Measurements from ENCODE around the gene ATP5F1A. TPM values are rescaled to one million over a fixed set of nuclear protein-coding genes. Genes with fewer than 3 reads are reported as not detected.

The ATP5F1A gene
- total and polyA plus RNA-seq, 9 donors, result 467 to 597 (median 491) TPM

DNA sequence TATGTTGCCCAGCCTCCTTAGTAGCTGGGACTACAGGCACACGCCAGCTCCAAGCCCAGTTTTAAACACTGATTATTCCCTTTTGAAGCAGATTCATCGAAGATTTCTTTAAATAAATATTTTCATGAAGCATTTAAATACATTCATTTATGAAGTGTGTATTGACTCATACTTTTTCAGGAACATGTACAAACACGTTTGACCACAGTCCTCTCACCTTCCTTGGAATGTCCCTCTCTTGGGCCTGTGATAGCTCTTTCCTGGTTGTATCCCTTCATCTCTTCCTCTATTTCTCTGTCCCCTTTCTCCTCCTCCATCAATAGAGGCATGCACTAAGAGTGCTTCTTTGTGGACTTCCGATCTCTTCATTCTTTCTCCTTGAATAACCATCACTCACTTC, 28.6 kb downstream of the ATP5F1A start:
- Histone ChIP-seq H3K4me1 (ENCODE audit: control insufficient read depth, insufficient read depth, low read length) (peaks cover 17% of the 10 kb centered on the region), H3K4me3 (ENCODE audit: low read length) (no peak overlapping the region), H3K9me3 (replicated peaks; ENCODE audit: control insufficient read depth, low read depth, low read length) (no peaks in the 10 kb centered on the region), H3K27me3 (ENCODE audit: control insufficient read depth, insufficient read depth, low read length) (peaks cover 8% of the 10 kb centered on the region), H3K27ac (ENCODE audit: low read length) (no peak overlapping the region), H3K36me3 (ENCODE audit: control insufficient read depth, insufficient read depth, low read length) (no peaks in the 10 kb centered on the region)
- WGBS (ENCODE audit: insufficient coverage), result 80% methylated on average over 1 of the region's 4 CpGs
- no peak for DNase-seq

DNA sequence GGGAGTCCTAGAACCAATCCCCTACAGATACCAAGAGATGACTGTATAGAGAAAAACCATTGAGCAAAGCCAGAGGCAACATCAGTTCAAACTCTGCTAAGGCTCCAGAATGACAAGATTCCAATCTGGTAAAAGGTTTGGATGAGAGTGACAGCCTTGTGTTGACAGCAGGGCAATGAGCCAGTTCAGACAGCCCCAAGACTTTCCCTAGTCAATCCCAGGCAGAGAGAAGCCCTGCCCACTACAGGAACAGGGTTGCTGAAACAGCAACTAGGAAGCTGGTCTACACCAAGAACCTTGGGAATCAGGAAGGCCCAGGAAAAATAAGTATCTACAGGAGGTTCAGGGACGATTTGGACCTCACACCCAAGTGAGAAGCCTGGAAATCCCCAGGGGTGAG, 29.3 kb downstream of the ATP5F1A start:
- DNase-seq, result no peak
- Histone ChIP-seq H3K4me3 (ENCODE audit: low read length) (no peak overlapping the region), H3K27ac (ENCODE audit: low read length) (no peak overlapping the region), H3K27me3 (ENCODE audit: control insufficient read depth, insufficient read depth, low read length) (peaks cover 8% of the 10 kb centered on the region), H3K4me1 (ENCODE audit: control insufficient read depth, insufficient read depth, low read length) (peaks cover 17% of the 10 kb centered on the region), H3K36me3 (ENCODE audit: control insufficient read depth, insufficient read depth, low read length) (no peaks in the 10 kb centered on the region), H3K9me3 (replicated peaks; ENCODE audit: control insufficient read depth, low read depth, low read length) (no peaks in the 10 kb centered on the region)
- 44% methylated on average over 1 of the region's 1 CpG for WGBS (ENCODE audit: insufficient coverage)

DNA sequence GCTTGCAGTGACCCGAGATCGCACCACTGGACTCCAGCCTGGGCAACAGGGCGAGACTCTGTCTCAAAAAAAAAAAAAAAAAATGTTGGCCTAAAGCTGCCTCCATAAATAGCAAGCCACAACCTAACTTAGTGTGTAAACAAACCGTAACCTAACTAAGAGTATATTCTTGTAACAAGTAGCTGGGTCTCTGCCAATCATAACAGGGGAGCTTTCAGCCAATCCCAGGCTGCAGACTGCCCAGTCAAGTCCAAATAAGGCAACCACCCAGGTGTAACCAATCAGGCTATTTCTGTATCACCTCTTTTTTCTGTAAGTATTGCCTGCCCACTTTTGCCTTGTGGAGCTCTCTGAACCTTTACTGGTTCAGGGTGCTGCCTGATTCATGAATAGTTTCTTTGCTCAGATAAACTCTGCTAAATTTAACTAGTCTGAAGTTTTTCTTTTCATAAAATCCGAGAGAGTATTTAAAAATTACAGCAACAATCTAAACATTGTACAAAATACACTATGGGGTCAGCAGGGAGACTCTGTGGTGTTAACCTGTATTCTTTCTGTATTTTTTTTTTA, 30.6 kb downstream of the ATP5F1A start:
- DNase-seq, result no peak
- no CpG with 5 or more reads among the region's 5 CpGs for WGBS (ENCODE audit: insufficient coverage)
- H3K4me1 ChIP-seq (ENCODE audit: control insufficient read depth, insufficient read depth, low read length), result peaks cover 12% of the 10 kb centered on the region

DNA sequence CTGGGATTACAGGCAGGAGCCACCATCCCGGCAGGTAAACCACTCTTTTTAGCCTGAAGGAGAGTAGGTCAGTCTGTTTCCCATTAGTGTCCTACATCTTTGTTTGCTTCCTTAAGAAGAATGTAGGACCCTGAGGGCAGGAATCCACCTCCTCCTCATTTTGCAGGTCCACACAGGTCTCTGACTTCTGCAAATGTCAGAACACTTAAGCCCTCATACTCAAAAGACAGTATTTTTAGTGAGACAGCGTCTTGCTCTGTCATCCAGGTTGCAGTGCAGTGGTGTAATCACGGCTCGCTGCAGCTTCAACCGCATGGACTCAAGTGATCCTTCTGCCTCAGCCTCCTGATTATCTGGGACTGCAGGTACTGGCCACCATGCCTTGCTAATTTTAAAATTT, 35.3 kb downstream of the ATP5F1A start:
- H3K4me1 ChIP-seq (ENCODE audit: control insufficient read depth, insufficient read depth, low read length), result no peaks in the 10 kb centered on the region
- H3K27me3 ChIP-seq (ENCODE audit: control insufficient read depth, insufficient read depth, low read length), result no peaks in the 10 kb centered on the region
- WGBS (ENCODE audit: insufficient coverage), result 93% methylated on average over 4 of the region's 5 CpGs
- H3K36me3 ChIP-seq (ENCODE audit: control insufficient read depth, insufficient read depth, low read length), result no peaks in the 10 kb centered on the region
- DNase-seq, result no peak
- no peak overlapping the region for H3K4me3 ChIP-seq (ENCODE audit: low read length)
- no peaks in the 10 kb centered on the region for H3K9me3 ChIP-seq (replicated peaks; ENCODE audit: control insufficient read depth, low read depth, low read length)
- H3K27ac ChIP-seq (ENCODE audit: low read length), result no peak overlapping the region

More for the DNA sequence above, 30.6 kb downstream of the ATP5F1A start:
- H3K4me3 ChIP-seq (ENCODE audit: low read length), result no peak overlapping the region
- no peaks in the 10 kb centered on the region for H3K36me3 ChIP-seq (ENCODE audit: control insufficient read depth, insufficient read depth, low read length)
- H3K9me3 ChIP-seq (replicated peaks; ENCODE audit: control insufficient read depth, low read depth, low read length), result no peaks in the 10 kb centered on the region
- no peak overlapping the region for H3K27ac ChIP-seq (ENCODE audit: low read length)
- H3K27me3 ChIP-seq (ENCODE audit: control insufficient read depth, insufficient read depth, low read length), result peaks cover 5% of the 10 kb centered on the region

DNA sequence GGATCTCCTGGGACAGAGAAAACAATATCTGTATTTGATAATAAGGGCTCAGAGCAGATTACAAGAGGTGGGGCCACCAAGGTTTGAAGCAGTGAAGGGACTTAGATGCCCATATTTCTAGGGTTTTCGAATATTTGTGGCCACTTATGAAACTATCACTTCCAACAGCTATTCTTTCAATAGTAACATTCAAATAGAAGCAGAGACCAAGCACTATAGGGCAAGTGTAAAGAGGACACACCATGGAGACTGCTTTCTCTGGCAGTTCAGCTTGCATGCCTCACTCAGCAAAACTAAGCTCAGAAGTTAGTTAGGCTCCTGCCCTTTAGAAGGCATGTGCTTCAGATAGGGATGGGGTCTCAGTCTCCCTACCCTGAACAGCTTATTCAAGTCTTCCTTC, 36.3 kb downstream of the ATP5F1A start:
- Histone ChIP-seq H3K27ac (ENCODE audit: low read length) (no peak overlapping the region), H3K4me1 (ENCODE audit: control insufficient read depth, insufficient read depth, low read length) (no peaks in the 10 kb centered on the region), H3K4me3 (ENCODE audit: low read length) (no peak overlapping the region), H3K36me3 (ENCODE audit: control insufficient read depth, insufficient read depth, low read length) (no peaks in the 10 kb centered on the region), H3K27me3 (ENCODE audit: control insufficient read depth, insufficient read depth, low read length) (no peaks in the 10 kb centered on the region), H3K9me3 (replicated peaks; ENCODE audit: control insufficient read depth, low read depth, low read length) (no peaks in the 10 kb centered on the region)
- WGBS (ENCODE audit: insufficient coverage), result no CpG with 5 or more reads among the region's 1 CpG
- no peak for DNase-seq

DNA sequence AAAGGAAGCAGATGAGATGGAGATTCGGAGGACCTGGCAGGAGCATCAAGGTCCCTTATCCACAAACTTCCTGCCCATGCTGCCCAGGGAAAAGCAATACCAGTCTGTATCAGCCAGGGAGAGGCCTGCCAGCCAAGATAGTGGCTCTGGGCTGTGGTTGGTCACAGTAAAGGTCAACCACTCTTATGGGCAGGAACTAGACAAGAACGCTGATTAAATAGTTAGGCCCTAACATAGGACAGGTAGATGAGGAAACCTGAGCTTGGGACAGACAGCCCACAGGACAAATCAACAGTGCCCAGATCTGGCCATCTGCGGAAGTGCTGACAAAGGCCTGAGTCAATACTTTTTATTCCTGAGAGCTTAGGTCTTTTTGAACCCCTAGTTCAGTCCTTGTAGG, 36.7 kb downstream of the ATP5F1A start:
- no peak for DNase-seq
- Histone ChIP-seq H3K27ac (ENCODE audit: low read length) (no peak overlapping the region), H3K4me1 (ENCODE audit: control insufficient read depth, insufficient read depth, low read length) (no peaks in the 10 kb centered on the region), H3K36me3 (ENCODE audit: control insufficient read depth, insufficient read depth, low read length) (no peaks in the 10 kb centered on the region), H3K27me3 (ENCODE audit: control insufficient read depth, insufficient read depth, low read length) (no peaks in the 10 kb centered on the region), H3K4me3 (ENCODE audit: low read length) (no peak overlapping the region), H3K9me3 (replicated peaks; ENCODE audit: control insufficient read depth, low read depth, low read length) (no peaks in the 10 kb centered on the region)
- WGBS (ENCODE audit: insufficient coverage), result 95% methylated on average over 2 of the region's 3 CpGs

DNA sequence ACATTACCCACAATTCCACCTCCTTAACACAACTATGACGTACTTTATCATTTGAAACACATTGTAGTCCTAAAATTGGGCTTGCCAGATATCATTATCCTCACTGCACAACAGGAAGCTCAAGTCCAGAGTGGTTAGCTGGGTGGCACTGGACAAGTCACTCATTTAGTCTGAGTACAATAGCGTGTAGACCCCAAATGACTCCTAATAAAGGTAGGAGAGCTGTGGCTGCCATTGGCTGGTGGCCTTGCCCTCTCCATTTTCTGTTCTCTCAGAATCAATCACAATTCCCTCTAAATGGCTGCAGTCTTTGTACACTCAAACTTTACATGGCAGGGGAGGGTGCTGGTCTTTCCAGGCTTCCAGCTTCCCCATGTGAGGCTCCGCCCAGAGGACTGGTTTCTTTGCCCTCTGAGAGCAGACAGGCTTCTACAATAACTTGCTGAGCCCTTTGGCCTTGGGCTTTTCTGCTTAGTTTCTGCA, 37.7 kb downstream of the ATP5F1A start:
- no peak for DNase-seq
- whole genome bisulfite sequencing (ENCODE audit: insufficient coverage), result 67% methylated on average over 1 of the region's 3 CpGs
- H3K4me3 ChIP-seq (ENCODE audit: low read length), result no peak overlapping the region
- no peaks in the 10 kb centered on the region for H3K27me3 ChIP-seq (ENCODE audit: control insufficient read depth, insufficient read depth, low read length)
- H3K27ac ChIP-seq (ENCODE audit: low read length), result no peak overlapping the region
- H3K9me3 ChIP-seq (replicated peaks; ENCODE audit: control insufficient read depth, low read depth, low read length), result no peaks in the 10 kb centered on the region
- no peaks in the 10 kb centered on the region for H3K4me1 ChIP-seq (ENCODE audit: control insufficient read depth, insufficient read depth, low read length)
- H3K36me3 ChIP-seq (ENCODE audit: control insufficient read depth, insufficient read depth, low read length), result no peaks in the 10 kb centered on the region

DNA sequence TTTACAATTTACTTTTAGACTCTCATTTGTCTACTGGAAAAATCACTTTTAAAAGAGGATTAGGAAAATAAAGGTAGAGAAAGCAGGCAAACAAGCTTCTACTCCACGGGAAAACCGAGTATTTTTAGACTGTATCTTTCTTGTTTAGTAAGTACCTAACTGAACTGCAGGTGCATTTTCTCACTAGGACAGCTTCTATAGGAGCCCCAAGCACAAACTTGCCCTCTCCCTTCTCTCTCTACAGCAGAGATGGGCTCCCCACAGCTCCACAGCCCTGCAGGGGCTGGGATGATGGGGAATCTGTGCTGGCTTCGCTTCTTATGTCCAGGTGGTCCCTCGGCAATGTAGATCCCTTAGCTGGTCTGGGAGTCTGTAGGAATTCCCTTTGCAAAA, 42.3 kb downstream of the ATP5F1A start:
- no peaks in the 10 kb centered on the region for H3K4me1 ChIP-seq (ENCODE audit: control insufficient read depth, insufficient read depth, low read length)

DNA sequence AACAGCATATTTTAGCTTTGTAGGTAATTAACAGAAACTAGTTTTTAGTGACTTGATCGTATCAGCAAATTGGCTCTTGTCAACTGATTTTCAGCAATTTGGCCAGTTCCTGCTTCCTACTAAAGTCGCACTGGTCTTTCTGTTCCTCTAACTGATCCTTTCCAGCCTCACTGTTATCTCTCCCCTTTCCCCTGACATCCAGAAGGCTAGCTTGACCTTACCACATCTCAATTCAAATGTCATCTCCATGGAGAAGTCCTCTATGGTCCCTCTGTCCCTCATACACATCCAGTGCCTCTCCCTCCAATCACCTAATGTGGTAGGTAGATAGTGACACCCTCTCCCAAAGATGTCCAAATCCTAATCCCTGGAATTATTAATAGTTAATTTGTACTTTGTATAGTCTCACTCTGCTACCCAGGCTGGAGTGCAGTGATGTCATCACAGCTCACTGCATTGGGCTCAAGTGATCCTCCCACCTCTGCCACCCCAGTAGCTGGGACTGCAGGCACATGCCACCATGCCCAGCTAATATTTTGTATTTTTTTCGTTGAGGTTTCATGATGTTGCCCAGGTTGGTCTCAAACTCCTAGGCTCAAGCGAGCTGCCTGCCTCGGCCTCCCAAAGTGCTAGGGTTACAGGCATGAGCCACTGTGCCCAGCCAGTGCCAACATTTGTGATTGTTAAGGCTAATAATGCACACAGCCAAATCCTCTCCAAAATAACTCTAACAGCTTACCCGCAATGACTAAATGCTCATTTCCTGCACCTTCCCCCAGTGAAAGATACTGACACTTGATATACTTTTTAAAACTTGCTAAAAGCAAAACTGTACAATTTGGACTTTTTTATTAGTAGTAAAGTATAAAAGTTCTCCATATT, 42.9 kb downstream of the ATP5F1A start:
- Histone ChIP-seq H3K4me3 (ENCODE audit: low read length) (no peak overlapping the region), H3K4me1 (ENCODE audit: control insufficient read depth, insufficient read depth, low read length) (no peaks in the 10 kb centered on the region), H3K27me3 (ENCODE audit: control insufficient read depth, insufficient read depth, low read length) (no peaks in the 10 kb centered on the region), H3K9me3 (replicated peaks; ENCODE audit: control insufficient read depth, low read depth, low read length) (no peaks in the 10 kb centered on the region), H3K27ac (ENCODE audit: low read length) (no peak overlapping the region), H3K36me3 (ENCODE audit: control insufficient read depth, insufficient read depth, low read length) (no peaks in the 10 kb centered on the region)
- 90% methylated on average over 2 of the region's 6 CpGs for WGBS (ENCODE audit: insufficient coverage)
- DNase-seq, result no peak

More for the DNA sequence above, 42.3 kb downstream of the ATP5F1A start:
- H3K27me3 ChIP-seq (ENCODE audit: control insufficient read depth, insufficient read depth, low read length), result no peaks in the 10 kb centered on the region
- no peaks in the 10 kb centered on the region for H3K9me3 ChIP-seq (replicated peaks; ENCODE audit: control insufficient read depth, low read depth, low read length)
- no CpG with 5 or more reads among the region's 4 CpGs for WGBS (ENCODE audit: insufficient coverage)
- H3K36me3 ChIP-seq (ENCODE audit: control insufficient read depth, insufficient read depth, low read length), result no peaks in the 10 kb centered on the region
- H3K27ac ChIP-seq (ENCODE audit: low read length), result no peak overlapping the region
- no peak for DNase-seq
- no peak overlapping the region for H3K4me3 ChIP-seq (ENCODE audit: low read length)

DNA sequence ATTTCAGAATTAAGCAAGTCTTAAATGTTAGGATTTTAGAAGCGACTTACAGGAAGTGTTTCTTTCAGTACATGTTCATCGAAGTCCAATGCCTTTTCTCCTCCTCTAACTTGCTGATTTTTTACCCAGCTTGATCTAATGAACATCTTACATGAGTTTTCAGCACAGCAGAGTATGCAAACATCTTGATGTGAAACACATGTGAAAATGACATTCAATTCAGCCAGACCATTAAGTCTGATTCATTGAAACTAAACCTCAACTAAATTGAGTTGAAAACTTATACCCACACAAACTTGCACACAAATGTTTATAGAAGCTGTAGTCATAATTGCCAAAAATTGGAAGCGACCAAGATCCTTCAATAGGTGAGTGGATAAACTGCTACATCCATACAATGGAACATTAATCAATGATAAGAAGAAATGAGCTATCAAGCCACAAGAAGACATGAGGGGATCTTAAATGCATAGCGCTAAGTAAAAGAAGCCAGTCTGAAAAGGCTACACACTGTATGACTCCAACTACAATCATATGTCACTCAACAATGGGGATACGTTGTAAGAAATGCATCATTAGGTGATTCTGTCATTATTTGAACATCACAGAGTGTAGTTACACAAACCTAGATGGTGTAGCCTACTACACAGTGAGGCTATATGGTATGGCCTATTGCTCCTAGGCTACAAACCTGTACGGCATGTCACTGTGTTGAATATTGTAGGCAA, 44.6 kb downstream of the ATP5F1A start:
- Histone ChIP-seq H3K4me1 (ENCODE audit: control insufficient read depth, insufficient read depth, low read length) (no peaks in the 10 kb centered on the region), H3K36me3 (ENCODE audit: control insufficient read depth, insufficient read depth, low read length) (no peaks in the 10 kb centered on the region), H3K27me3 (ENCODE audit: control insufficient read depth, insufficient read depth, low read length) (no peaks in the 10 kb centered on the region), H3K9me3 (replicated peaks; ENCODE audit: control insufficient read depth, low read depth, low read length) (no peaks in the 10 kb centered on the region), H3K27ac (ENCODE audit: low read length) (no peak overlapping the region), H3K4me3 (ENCODE audit: low read length) (no peak overlapping the region)
- DNase-seq, result no peak
- WGBS (ENCODE audit: insufficient coverage), result no CpG with 5 or more reads among the region's 6 CpGs
